PC-9 (cell line): Measurements from ENCODE around the gene KRT35.

Experiments used
- EZH2 ChIP-seq: fragments of 200-600 bp; sonication (generic); IDR thresholded peaks from 2 replicates; pipeline ENCODE4 v1.8.0; 2017; ENCODE audit warnings: antibody characterized with exemption, low read depth
- TF ChIP-seq, protein P1 (sequence below): fragments of 200-600 bp; sonication (generic); conservative IDR thresholded peaks from 2 replicates; pipeline ENCODE4 v1.6.1; 2017; ENCODE audit warnings: mixed run types, antibody characterized with exemption, mild to moderate bottlenecking, moderate library complexity

DNA sequence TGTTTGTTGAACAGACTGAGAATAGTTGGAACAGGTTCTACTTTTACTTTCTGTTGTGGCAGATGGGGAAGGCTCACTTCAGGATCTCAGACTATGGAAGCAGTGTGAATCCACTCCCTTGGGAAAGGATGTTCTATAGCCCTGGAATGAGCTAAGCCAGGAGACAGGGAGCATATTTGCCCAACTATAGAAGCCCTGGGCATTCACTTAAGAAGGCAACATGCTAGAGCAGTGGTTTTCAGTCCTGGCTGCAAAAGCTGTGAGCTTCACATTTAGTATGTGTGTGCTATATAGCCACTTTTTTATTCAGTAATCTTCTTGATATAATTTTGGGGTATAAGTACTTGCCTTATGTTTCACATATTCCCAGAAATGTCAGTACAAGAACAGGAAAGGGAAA lies 12.6 kb downstream of the KRT35 start:
- TF ChIP-seq, protein P1, sequence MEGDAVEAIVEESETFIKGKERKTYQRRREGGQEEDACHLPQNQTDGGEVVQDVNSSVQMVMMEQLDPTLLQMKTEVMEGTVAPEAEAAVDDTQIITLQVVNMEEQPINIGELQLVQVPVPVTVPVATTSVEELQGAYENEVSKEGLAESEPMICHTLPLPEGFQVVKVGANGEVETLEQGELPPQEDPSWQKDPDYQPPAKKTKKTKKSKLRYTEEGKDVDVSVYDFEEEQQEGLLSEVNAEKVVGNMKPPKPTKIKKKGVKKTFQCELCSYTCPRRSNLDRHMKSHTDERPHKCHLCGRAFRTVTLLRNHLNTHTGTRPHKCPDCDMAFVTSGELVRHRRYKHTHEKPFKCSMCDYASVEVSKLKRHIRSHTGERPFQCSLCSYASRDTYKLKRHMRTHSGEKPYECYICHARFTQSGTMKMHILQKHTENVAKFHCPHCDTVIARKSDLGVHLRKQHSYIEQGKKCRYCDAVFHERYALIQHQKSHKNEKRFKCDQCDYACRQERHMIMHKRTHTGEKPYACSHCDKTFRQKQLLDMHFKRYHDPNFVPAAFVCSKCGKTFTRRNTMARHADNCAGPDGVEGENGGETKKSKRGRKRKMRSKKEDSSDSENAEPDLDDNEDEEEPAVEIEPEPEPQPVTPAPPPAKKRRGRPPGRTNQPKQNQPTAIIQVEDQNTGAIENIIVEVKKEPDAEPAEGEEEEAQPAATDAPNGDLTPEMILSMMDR: no peak
- no peak for TF ChIP-seq EZH2
